ENCODE data around the gene TULP4.

- TF ChIP-seq SP1 (IDR thresholded peaks at IDR 0.05) (no peak), ZNF384 (IDR thresholded peaks at IDR 0.05) (no peak), L3MBTL2 (conservative IDR thresholded peaks at IDR 0.05) (no peak), FOXM1 (IDR thresholded peaks at IDR 0.05; ENCODE audit: borderline replicate concordance) (no peak), FOXK2 (IDR thresholded peaks at IDR 0.05) (no peak), NFRKB (IDR thresholded peaks at IDR 0.05) (no peak), PKNOX1 (IDR thresholded peaks at IDR 0.05) (no peak), SUZ12 (IDR thresholded peaks at IDR 0.05) (no peak), FOXA1 (IDR thresholded peaks at IDR 0.05) (no peak), BHLHE40 (IDR thresholded peaks at IDR 0.05; ENCODE audit: borderline replicate concordance) (no peak), TARDBP (IDR thresholded peaks at IDR 0.05) (no peak), ARNT (IDR thresholded peaks at IDR 0.05) (no peak), LEF1 (IDR thresholded peaks at IDR 0.05; ENCODE audit: borderline replicate concordance) (no peak), HDGF (IDR thresholded peaks at IDR 0.05; ENCODE audit: borderline replicate concordance) (no peak)
Observed at GRCh38 chr6:158472447-158472846, 160.2 kb downstream of the TULP4 start.
